Common myeloid progenitor, CD34-positive (primary cell): ENCODE measurements around the gene KIF13A.
"Not testable (repeated sequence)": the region's sequence is repeated elsewhere in the genome, so short reads cannot be mapped to it uniquely, and the experiment has no call there.

Experiments
- CTCF ChIA-PET: fragments of 350-600 bp; sonication (Branson Sonifier 250); formaldehyde crosslinking; loops from one replicate; lab custom pipeline; 2021; ENCODE audit warnings: antibody characterized with exemption; lab: Charles Lee
- POLR2A ChIA-PET: fragments of 350-600 bp; sonication (Branson Sonifier 250); formaldehyde crosslinking; loops from one replicate; lab custom pipeline; 2021; ENCODE audit warnings: antibody characterized with exemption; lab: Charles Lee
- DNase-seq, 3 donors: peaks; one replicate each; pipeline versions ENCODE4 v3.0.0 to v3.0.0-alpha.2; 2013
- H3K27ac ChIP-seq, 2 experiments: 1 replicate in 1 of 2; 2 replicates in 1 of 2; pipeline ENCODE4 v1.7.0; 2013; ENCODE audit warnings: inconsistent platforms in 2 of 2, low read length in 2 of 2, mild to moderate bottlenecking in 2 of 2, low read depth in 1 of 2, moderate library complexity in 1 of 2; ENCODE audit not compliant: severe bottlenecking in 2 of 2, insufficient read depth in 1 of 2, poor library complexity in 1 of 2
- H3K27me3 ChIP-seq, 5 experiments: replicated peaks in 2 of 5; 1 replicate in 3 of 5; 2 replicates in 2 of 5; pipeline versions ENCODE4 v1.6.1 to v1.7.0; 2013; ENCODE audit warnings: low read length in 4 of 5, mild to moderate bottlenecking in 2 of 5, moderate library complexity in 2 of 5, inconsistent platforms in 1 of 5; ENCODE audit not compliant: insufficient read depth in 5 of 5, control insufficient read depth in 4 of 5
- H3K36me3 ChIP-seq, 4 experiments: 1 replicate in 2 of 4; 2 replicates in 2 of 4; pipeline versions ENCODE4 v1.6.1 to v1.7.0; 2013; ENCODE audit warnings: low read length in 3 of 4, control low read depth in 1 of 4, mild to moderate bottlenecking in 1 of 4; ENCODE audit not compliant: control insufficient read depth in 4 of 4, insufficient read depth in 4 of 4
- H3K4me1 ChIP-seq, 4 experiments: 1 replicate in 3 of 4; 2 replicates in 1 of 4; pipeline versions ENCODE4 v1.6.1 to v1.7.1; 2013; ENCODE audit warnings: low read length in 3 of 4, mild to moderate bottlenecking in 3 of 4, control low read depth in 1 of 4, inconsistent platforms in 1 of 4, moderate library complexity in 1 of 4; ENCODE audit not compliant: control insufficient read depth in 4 of 4, insufficient read depth in 4 of 4; ENCODE audit errors: control extremely low read depth in 1 of 4
- H3K4me3 ChIP-seq, 7 experiments: 1 replicate in 4 of 7; 2 replicates in 3 of 7; pipeline versions ENCODE4 v1.5.1 to v1.7.0; 2013; ENCODE audit warnings: mild to moderate bottlenecking in 7 of 7, low read length in 6 of 7, moderate library complexity in 6 of 7, inconsistent platforms in 2 of 7, low read depth in 2 of 7, control low read depth in 1 of 7; ENCODE audit not compliant: insufficient read depth in 4 of 7, control insufficient read depth in 1 of 7; ENCODE audit errors: extremely low read depth in 1 of 7
- H3K9me3 ChIP-seq, 5 experiments: 1 replicate in 4 of 5; 2 replicates in 1 of 5; pipeline versions ENCODE4 v1.6.1 to v1.7.1; 2013; ENCODE audit warnings: low read length in 4 of 5, mild to moderate bottlenecking in 2 of 5, inconsistent platforms in 1 of 5, low read depth in 1 of 5, moderate library complexity in 1 of 5; ENCODE audit not compliant: control insufficient read depth in 4 of 5, insufficient read depth in 2 of 5; ENCODE audit errors: control extremely low read depth in 1 of 5
- WGBS: methylation state at CpG from one replicate; pipeline ENCODE4 v1.1.5; 2013; ENCODE audit not compliant: insufficient coverage; 5-methylcytosine and 5-hydroxymethylcytosine counted together

KIF13A gene

DNA sequence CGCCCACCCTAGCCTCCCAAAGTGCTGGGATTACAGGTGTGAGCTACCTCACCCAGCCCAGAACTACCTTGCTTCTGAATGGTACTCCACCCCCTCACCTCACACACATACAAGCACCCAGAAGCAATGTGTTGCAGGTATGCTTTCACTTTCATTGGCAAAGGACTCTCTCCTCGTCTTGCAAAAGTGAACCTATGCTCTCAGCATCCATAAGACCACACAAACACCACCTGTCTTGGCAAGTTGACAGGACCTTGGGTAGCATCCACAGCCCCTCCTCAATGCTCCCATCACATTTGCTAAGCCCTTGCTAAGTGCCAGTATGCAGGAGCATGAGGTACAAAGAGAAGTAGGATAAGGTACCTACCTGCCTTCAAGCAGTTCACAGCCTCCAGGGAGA is 3.7 kb downstream of the KIF13A start:
- Histone ChIP-seq H3K4me1 (peaks cover 15 to 44% (median 29%) of the 10 kb centered on the region in 4 experiments), H3K27ac (no peak overlapping the region), H3K27me3 (no peaks in the 10 kb centered on the region), H3K4me3 (peak overlapping the region in 2 of 7 experiments; percentile 4 to 96), H3K9me3 (no peaks in the 10 kb centered on the region), H3K36me3 (peaks cover 0 to 3% (median 1%) of the 10 kb centered on the region in 4 experiments)
- peak in 2 of 3 donors; percentile 36 to 54 for DNase-seq
- ChIA-PET CTCF (interaction anchor here (1.0 to 1.3 kb wide), 2 partner anchors 155 to 167 kb away, joined by 4 read pairs; no protein-coding TSS in a partner anchor), POLR2A (no interaction called here)
- 80% methylated on average over 1 of the region's 2 CpGs for WGBS

DNA sequence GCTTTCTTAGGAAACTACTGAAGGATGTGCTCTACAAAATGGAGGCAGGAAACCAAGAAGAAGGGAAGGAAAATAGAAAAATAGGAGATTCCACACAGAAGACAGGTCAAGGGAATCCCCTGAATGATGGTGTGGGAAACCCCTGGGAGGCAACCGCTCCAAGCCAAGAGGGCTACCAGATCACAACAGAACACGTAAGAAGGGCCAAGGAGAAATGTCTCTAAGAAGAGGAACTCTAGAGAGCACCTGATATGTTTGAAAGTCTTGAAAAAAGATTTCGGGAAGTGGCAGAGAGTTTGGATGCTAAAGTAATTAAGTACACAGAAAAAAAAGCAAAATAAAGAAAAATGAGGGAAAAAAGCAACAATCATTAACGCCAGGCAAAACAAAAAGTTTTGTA is 7.1 kb downstream of the KIF13A start:
- H3K36me3 ChIP-seq = peaks cover 0 to 3% (median 1%) of the 10 kb centered on the region in 4 experiments
- H3K4me1 ChIP-seq = peaks cover 8 to 24% (median 11%) of the 10 kb centered on the region in 4 experiments
- H3K9me3 ChIP-seq = no peaks in the 10 kb centered on the region
- ChIA-PET CTCF (no interaction called here), POLR2A (interaction anchor here (0.6 kb wide), 1 partner anchor 98 kb away, joined by 3 read pairs; no protein-coding TSS in a partner anchor)
- H3K27me3 ChIP-seq = no peaks in the 10 kb centered on the region
- no peak overlapping the region for H3K27ac ChIP-seq
- peak in 2 of 3 donors; percentile 65 to 66 for DNase-seq
- peak overlapping the region in 1 of 7 experiments; percentile 20 for H3K4me3 ChIP-seq
- WGBS = 83% methylated on average over 1 of the region's 4 CpGs

DNA sequence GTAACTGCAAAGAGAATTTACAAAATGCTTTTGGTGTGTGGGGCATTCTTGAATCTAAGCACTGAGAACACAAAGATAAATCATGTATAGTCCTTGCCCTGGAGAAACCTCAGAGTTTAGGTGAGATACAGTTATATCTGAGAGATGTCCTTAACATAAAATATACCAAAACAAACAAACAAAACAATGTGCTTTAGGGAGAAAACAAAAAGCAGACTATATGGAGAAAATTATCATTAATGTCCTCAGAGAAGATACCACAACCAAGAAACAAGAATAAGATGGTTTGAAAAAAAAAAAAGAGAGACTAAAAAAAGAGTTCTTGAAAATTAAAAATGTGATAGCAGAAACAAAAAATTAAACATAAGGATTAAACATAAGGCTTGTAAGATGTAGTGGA is 8.0 kb downstream of the KIF13A start:
- no peak for DNase-seq
- H3K4me3 ChIP-seq = no peak overlapping the region
- ChIA-PET POLR2A (no interaction called here), CTCF (no interaction called here)
- peaks cover 0 to 3% (median 1%) of the 10 kb centered on the region in 4 experiments for H3K36me3 ChIP-seq
- H3K27me3 ChIP-seq = no peaks in the 10 kb centered on the region
- H3K4me1 ChIP-seq = peaks cover 0 to 15% (median 4%) of the 10 kb centered on the region in 4 experiments
- H3K27ac ChIP-seq = no peak overlapping the region
- no peaks in the 10 kb centered on the region for H3K9me3 ChIP-seq

DNA sequence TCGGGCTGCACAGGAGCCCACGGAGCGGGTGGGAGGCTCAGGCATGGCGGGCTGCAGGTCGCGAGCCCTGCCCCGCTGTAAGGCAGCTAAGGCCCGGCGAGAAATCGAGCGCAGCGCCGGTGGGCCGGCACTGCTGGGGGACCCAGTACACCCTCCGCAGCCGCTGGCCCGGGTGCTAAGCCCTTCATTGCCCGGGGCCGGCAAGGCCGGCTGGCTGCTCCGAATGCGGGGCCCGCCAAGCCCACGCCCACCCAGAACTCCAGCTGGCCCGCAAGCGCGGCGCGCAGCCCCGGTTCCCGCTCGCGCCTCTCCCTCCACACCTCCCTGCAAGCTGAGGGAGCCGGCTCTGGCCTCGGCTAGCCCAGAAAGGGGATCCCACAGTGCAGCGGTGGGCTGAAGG is 11.2 kb downstream of the KIF13A start:
- H3K4me3 ChIP-seq, H3K36me3 ChIP-seq, POLR2A ChIA-PET, H3K27ac ChIP-seq, DNase-seq, H3K27me3 ChIP-seq, H3K9me3 ChIP-seq, CTCF ChIA-PET: not testable (repeated sequence)
- 93% methylated on average over 3 of the region's 36 CpGs for WGBS
- peaks cover 7 to 25% (median 13%) of the 10 kb centered on the region in 4 experiments for H3K4me1 ChIP-seq

DNA sequence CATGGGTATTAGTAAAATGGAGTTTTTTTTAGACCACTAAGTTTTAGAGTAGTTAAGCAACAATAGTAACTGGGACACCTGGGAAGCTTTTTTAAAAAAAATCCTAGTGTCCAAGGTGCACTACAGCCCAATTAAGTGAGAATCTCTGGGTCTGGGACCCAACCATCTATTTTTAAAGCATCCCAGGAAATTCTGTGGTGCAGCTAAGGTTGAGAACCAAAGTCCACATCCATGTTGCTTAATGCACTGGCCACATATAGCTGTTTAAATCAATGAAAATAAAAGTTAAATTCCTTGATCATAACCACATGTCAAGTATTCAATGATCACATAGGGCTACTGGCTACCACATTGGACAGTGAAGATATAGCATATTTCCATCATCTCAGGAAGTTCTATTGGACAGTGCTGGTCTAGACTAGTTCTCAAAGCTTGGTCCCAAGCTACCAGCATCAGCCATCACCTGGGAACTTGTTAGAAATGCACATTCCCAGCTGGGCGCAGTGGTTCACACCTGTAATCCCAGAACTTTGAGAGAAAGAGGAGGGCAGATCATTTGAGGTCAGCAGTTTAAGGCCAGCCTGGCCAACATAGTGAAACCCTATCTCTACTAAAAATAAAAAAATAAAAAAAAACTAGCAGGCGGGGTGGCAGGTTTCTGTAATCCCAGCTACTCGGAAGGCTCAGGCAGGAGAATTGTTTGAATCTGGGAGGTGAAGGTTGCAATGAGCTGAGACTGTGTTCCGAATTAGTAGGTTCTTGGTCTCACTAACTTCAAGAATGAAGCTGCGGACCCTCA is 12.7 kb downstream of the KIF13A start:
- peaks cover 7 to 20% (median 13%) of the 10 kb centered on the region in 4 experiments for H3K4me1 ChIP-seq
- no peak for DNase-seq
- ChIA-PET POLR2A (no interaction called here), CTCF (interaction anchor here (0.7 to 1.4 kb wide), 3 partner anchors 10 to 978 kb away, joined by 3 to 4 read pairs (median 3); no protein-coding TSS in a partner anchor)
- H3K4me3 ChIP-seq = no peak overlapping the region
- no peaks in the 10 kb centered on the region for H3K36me3 ChIP-seq
- 96% methylated on average over 4 of the region's 5 CpGs for WGBS
- H3K27me3 ChIP-seq = no peaks in the 10 kb centered on the region
- no peaks in the 10 kb centered on the region for H3K9me3 ChIP-seq
- no peak overlapping the region for H3K27ac ChIP-seq

DNA sequence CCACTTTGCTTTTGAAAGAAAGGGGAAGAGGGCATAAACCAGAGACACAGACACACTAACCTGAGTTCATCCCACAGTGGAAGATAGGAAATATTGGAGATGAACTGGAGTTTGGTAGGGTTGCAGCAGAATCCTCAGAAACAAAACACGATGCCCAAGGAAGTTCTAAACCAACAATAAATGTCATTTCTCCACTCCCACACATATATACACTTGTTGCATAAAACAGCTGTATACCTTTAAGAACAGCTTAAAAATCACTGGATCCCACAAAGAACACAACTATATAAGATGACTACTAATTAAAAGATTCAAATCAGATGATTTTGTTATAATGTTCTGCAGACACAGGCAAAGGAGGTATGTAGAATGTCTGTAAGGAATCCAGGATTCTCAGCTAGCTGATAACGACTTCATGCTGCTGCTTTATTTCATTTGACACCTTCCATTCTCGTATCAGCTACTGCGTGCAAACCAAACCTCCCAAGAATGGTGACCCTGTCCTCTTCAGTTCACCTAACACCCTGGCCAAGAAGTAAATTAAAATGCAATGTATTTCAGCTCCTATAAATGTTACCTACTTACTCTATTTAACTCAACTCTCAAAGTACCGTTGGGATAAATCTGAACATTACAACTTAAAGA is 14.3 kb downstream of the KIF13A start:
- no peaks in the 10 kb centered on the region for H3K9me3 ChIP-seq
- H3K27ac ChIP-seq = peak overlapping the region in 1 of 2 experiments; percentile 56
- WGBS = 100% methylated on average over 2 of the region's 5 CpGs
- ChIA-PET CTCF (interaction anchor here (1.0 to 1.9 kb wide), 6 partner anchors 9 to 37 kb away, joined by 3 to 7 read pairs (median 4); no protein-coding TSS in a partner anchor), POLR2A (interaction anchor here (1.8 kb wide), 1 partner anchor 11 kb away, joined by 6 read pairs; no protein-coding TSS in a partner anchor)
- H3K27me3 ChIP-seq = no peaks in the 10 kb centered on the region
- H3K4me3 ChIP-seq = peak overlapping the region in 1 of 7 experiments; percentile 37
- no peaks in the 10 kb centered on the region for H3K36me3 ChIP-seq
- peaks cover 7 to 26% (median 13%) of the 10 kb centered on the region in 4 experiments for H3K4me1 ChIP-seq
- no peak for DNase-seq
